HuH-7 (cell line): ENCODE results near the gene MYBPC3.
"Not testable (repeated sequence)": the region's sequence is repeated elsewhere in the genome, so short reads cannot be mapped to it uniquely, and the experiment has no call there.

ENCODE experiments used
- DNase-seq: peaks from one replicate; pipeline ENCODE4 v3.0.0; 2011; ENCODE audit warnings: low spot score

The MYBPC3 gene

GRCh38 chr11:47317064-47317828 is 35.3 kb downstream of the MYBPC3 start:
- DNase-seq, result no peak

- not testable (repeated sequence) for DNase-seq
These were observed 36.0 kb downstream of the MYBPC3 start for GRCh38 chr11:47316501-47316900.

- no peak for DNase-seq
These were observed 37.5 kb downstream of the MYBPC3 start for GRCh38 chr11:47314992-47315391.

GRCh38 chr11:47308050-47308823 is 44.3 kb downstream of the MYBPC3 start:
- no peak for DNase-seq

- DNase-seq, result no peak
These were observed 46.0 kb downstream of the MYBPC3 start for GRCh38 chr11:47306484-47306844.

- DNase-seq, result no peak
These were observed 46.6 kb downstream of the MYBPC3 start for GRCh38 chr11:47305734-47306483.

- DNase-seq, result no peak
These were observed 49.6 kb downstream of the MYBPC3 start for GRCh38 chr11:47302853-47303252.

- no peak for DNase-seq
These were observed 53.4 kb downstream of the MYBPC3 start for GRCh38 chr11:47299078-47299477.

- DNase-seq, result no peak
These were observed 56.5 kb downstream of the MYBPC3 start for GRCh38 chr11:47296045-47296444.

- DNase-seq, result no peak
These were observed 57.1 kb downstream of the MYBPC3 start for GRCh38 chr11:47295385-47295784.

GRCh38 chr11:47289856-47290255 is 62.6 kb downstream of the MYBPC3 start:
- DNase-seq, result no peak

- DNase-seq, result no peak
These were observed 64.4 kb downstream of the MYBPC3 start for GRCh38 chr11:47288066-47288465.

GRCh38 chr11:47285969-47286770 is 66.3 kb downstream of the MYBPC3 start:
- no peak for DNase-seq

- no peak for DNase-seq
These were observed 68.4 kb downstream of the MYBPC3 start for GRCh38 chr11:47284151-47284550.

- no peak for DNase-seq
These were observed 70.0 kb downstream of the MYBPC3 start for GRCh38 chr11:47282462-47282861.
